ENCODE measurements around the gene TBC1D7. TPM values are rescaled to one million over a fixed set of nuclear protein-coding genes. Genes with fewer than 3 reads are reported as not detected.

TBC1D7 gene
- total RNA-seq, 1 experiment from 2014 or later: 13.7 TPM

- TF ChIP-seq EZH2phosphoT487 (IDR thresholded peaks at IDR 0.05; ENCODE audit: borderline replicate concordance) (no peak), CBX3 (IDR thresholded peaks at IDR 0.05; ENCODE audit: low read depth) (no peak), EGR1 (IDR thresholded peaks at IDR 0.05; ENCODE audit: low read depth) (no peak), ATF3 (IDR thresholded peaks at IDR 0.05) (no peak), POLR2AphosphoS5 (IDR thresholded peaks at IDR 0.05; ENCODE audit: low read depth, low read length) (no peak)
These were observed 43.2 kb upstream of the TBC1D7 start (continued) for GRCh38 chr6:13371421-13372072.

GRCh38 chr6:13370623-13371022, 42.3 kb upstream of the TBC1D7 start:
- no peak for TF ChIP-seq TCF7L2 (IDR thresholded peaks at IDR 0.05; ENCODE audit: borderline replicate concordance, extremely low read depth, insufficient read depth, insufficient read length)
- TF ChIP-seq ZFX (IDR thresholded peaks at IDR 0.05): no peak
- TF ChIP-seq FOSL1 (IDR thresholded peaks at IDR 0.05; ENCODE audit: low read depth): no peak
- no peak for TF ChIP-seq POLR2AphosphoS5 (IDR thresholded peaks at IDR 0.05; ENCODE audit: low read depth, low read length)
- no peak for TF ChIP-seq JUND (IDR thresholded peaks at IDR 0.05)
- TF ChIP-seq POLR2A (IDR thresholded peaks at IDR 0.05; ENCODE audit: borderline replicate concordance, extremely low read depth, insufficient read depth, insufficient read length): no peak
- no peak for TF ChIP-seq MAX (IDR thresholded peaks at IDR 0.05)
- TF ChIP-seq ZBTB33 (IDR thresholded peaks at IDR 0.05; ENCODE audit: extremely low read depth, insufficient replicate concordance, low read length): no peak
- TF ChIP-seq EZH2phosphoT487 (IDR thresholded peaks at IDR 0.05; ENCODE audit: borderline replicate concordance): no peak
- no peak for TF ChIP-seq ELF1 (IDR thresholded peaks at IDR 0.05; ENCODE audit: borderline replicate concordance, low read depth)
- TF ChIP-seq ZNF274 (IDR thresholded peaks at IDR 0.05; ENCODE audit: low read depth, low read length): no peak
- no peak for TF ChIP-seq CEBPB (IDR thresholded peaks at IDR 0.05; ENCODE audit: low read depth)
- no peak for TF ChIP-seq CBX3 (IDR thresholded peaks at IDR 0.05; ENCODE audit: low read depth)
- TF ChIP-seq YY1 (IDR thresholded peaks at IDR 0.05; ENCODE audit: extremely low read depth, insufficient replicate concordance, low read depth, low read length): no peak
- TF ChIP-seq EGR1 (IDR thresholded peaks at IDR 0.05; ENCODE audit: low read depth): no peak
- CTCF ChIA-PET: no interaction called here
- Histone ChIP-seq H3K27ac (ENCODE audit: low read depth, low read length) (no peak overlapping the region), H2AFZ (ENCODE audit: low read depth, low read length, poor library complexity, severe bottlenecking) (no peak overlapping the region), H3K4me1 (ENCODE audit: control insufficient read depth in 1 of 2, insufficient read depth in 2 of 2, low read length in 2 of 2) (no peaks in the 10 kb centered on the region; a peak in 1 of 4 replicates), H3K4me2 (ENCODE audit: low read length) (no peak overlapping the region), H3K27me3 (ENCODE audit: insufficient read depth, low read length) (no peaks in the 10 kb centered on the region), H3K9me2 (ENCODE audit: insufficient read depth) (no peaks in the 10 kb centered on the region), H3K9ac (ENCODE audit: low read length) (no peak overlapping the region), H4K20me1 (ENCODE audit: insufficient read depth) (no peaks in the 10 kb centered on the region), H3K36me3 (ENCODE audit: control insufficient read depth in 1 of 2, insufficient read depth in 2 of 2, low read length in 2 of 2) (no peaks in the 10 kb centered on the region), H3K79me2 (ENCODE audit: insufficient read depth, low read length) (no peaks in the 10 kb centered on the region), H3K9me3 (ENCODE audit: control insufficient read depth in 1 of 2, insufficient read depth in 1 of 2, low read depth in 1 of 2, low read length in 2 of 2) (no peaks in the 10 kb centered on the region), H3K4me3 (replicated peaks in 1 of 2; ENCODE audit: low read depth in 1 of 2, low read length in 2 of 2) (no peak overlapping the region)
- DNase-seq (ENCODE audit: low read depth, low spot score) (no peak), ATAC-seq (no peak)
- intact Hi-C loops (cut with micrococcal nuclease): no loop called here
- RAD21 ChIA-PET (ENCODE audit: low non-redundant PET in 1 of 2, low total read pairs in 2 of 2, uncharacterized antibody in 2 of 2, unreplicated experiment in 2 of 2): no interaction called here
- POLR2A ChIA-PET: no interaction called here
- BruUV-seq (replicated peaks): no TSS peak

All from HCT116 (cell line).